T follicular helper cell (primary cell): ENCODE results near the gene OTUD1.

ENCODE experiments used
- DNase-seq: peaks from one replicate; pipeline ENCODE4 v3.0.0-alpha.2; 2020; ENCODE audit warnings: low read depth

OTUD1 gene

GRCh38 chr10:23469596-23470237, 30.8 kb downstream of the OTUD1 start:
- DNase-seq: no peak

DNA sequence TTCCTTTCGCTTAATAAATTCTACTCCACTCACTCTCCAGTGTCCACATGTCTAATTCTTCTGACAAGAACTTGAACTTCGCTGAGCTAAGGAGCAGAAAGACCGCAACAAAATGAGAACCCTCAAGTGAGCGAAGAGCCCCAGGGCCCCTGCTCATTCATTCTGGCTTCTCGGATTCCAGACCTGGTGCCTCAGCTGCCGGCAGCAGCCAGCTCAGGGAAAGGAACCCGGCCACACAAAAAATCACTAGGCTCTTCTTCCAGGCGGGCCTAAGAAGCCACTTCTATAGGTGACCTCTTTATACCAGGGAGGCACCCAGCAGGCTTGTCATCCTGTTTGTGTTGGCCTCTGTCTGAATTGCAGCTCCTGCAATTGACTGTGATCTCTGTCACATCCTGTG, 33.3 kb downstream of the OTUD1 start:
- DNase-seq: no peak

GRCh38 chr10:23474081-23474480, 35.2 kb downstream of the OTUD1 start:
- no peak for DNase-seq

GRCh38 chr10:23474626-23475025, 35.8 kb downstream of the OTUD1 start:
- no peak for DNase-seq

DNA sequence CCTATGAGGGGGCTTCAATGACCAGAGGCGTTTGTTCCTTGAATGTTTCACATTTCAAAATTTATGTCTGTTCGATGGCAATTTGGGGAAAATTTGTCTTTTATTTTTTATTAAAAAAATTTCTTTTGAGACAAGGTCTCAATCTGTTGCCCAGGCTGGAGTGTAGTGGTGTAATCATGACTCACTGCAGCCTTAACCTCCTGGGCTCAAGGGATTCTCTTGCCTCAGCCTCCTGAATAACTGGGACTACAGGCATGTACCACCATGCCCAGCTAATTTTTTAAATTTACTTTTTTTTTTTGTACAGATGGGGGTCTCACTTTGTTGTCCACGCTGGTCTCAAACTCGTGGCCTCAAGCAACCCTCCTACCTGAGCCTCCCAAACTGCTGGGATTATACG, 39.7 kb downstream of the OTUD1 start:
- DNase-seq: no peak

DNA sequence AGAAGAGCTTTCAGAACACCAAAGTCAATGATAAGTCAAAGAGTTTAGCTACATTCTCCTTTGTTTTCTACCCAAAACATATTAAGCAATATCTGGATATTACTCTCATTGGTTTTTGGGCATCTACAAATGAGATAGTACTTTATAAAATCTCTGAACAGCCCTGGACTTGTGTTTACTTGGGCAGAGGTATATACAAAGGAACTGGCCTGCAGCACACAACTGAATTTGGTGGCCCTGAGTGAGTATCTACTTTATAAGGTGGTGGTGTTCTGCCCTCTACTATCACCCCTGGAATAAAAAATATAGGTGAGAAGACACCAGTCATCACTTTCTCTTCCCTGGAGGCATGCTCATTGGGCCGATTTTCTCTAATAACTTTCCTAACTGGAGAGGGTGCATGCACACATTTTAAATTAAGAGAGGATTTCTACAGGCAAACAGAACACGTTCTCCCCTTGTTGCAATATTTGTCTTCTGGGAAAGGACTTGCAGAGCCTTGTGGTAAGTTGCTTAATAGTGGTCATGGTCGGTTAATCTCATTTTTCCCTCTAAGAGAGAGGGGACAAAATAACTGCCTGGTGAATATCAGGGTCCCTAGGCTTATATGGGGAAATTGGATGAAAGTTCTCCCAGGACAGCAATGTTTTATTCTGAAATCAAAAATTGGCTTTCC, 41.1 kb downstream of the OTUD1 start:
- DNase-seq: no peak

DNA sequence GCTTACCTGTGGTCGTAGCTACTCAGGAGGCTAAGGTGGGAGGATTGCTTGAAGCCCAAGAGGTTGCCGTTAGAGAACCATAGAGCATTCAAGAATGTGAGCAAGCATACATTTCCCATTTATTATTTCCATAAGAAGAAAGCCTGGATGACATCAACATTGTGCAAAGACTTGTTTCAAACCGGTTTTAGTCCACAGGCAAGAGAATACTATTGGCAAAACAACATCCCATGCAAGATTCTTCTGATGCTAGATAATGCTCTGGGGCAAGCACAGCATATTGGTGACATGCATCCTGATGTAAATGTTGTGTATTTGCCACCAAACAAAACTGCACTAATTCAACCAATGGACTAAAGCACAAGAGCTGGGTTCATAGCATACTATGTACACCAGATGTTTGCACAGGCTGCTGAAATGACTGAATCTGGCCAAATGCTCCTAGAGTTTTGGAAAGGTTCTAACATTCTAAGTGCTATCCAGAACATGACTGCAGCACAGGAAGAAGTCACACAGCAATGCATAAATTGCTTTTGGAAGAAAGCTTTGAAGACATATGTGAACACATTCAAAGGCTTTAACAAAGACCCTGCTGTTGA, 42.6 kb downstream of the OTUD1 start:
- DNase-seq: no peak

DNA sequence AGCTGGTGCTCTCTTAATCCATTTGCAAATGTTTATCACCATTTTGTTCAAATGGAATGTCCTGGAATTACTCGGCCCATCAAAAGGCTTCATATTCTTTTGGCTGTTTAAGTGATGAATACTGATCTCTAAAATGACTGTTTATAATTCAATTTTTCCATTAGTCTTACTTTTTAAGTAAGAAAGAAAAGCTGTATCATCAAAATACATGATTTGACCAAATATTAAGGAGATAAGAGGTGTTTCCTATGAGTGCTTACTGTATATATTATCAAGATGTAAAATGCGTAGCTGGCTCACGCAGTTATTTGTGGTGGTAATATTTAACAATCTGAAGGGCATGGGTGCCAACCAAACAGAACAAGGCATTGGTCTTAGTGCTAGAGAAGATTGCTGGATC, 51.2 kb downstream of the OTUD1 start:
- no peak for DNase-seq
